Adrenal gland (tissue), 12 donors: ENCODE data around the gene NPFFR1. TPM values are rescaled to one million over a fixed set of nuclear protein-coding genes. Genes with fewer than 3 reads are reported as not detected.

ENCODE experiments used
- DNase-seq, 7 donors: peaks; one replicate each; pipeline ENCODE4 v3.0.0-alpha.2; 2019 to 2020
- H3K27ac ChIP-seq, 5 donors: fragments of 200-600 bp; sonication (generic) in 4 of 5; 1 replicate in 3 of 5; 2 replicates in 2 of 5; pipeline versions ENCODE4 v1.5.1 to v1.8.0; 2016 to 2020; ENCODE audit warnings: mild to moderate bottlenecking in 1 of 5
- H3K27me3 ChIP-seq: fragments of 200-600 bp; 2 replicates; pipeline ENCODE4 v1.8.0; 2021
- H3K36me3 ChIP-seq, 2 donors: fragments of 200-600 bp; replicated peaks in 1 of 2; 1 replicate in 1 of 2; 2 replicates in 1 of 2; pipeline versions ENCODE4 v1.5.1 to v1.8.0; 2018 to 2022
- H3K4me1 ChIP-seq, 2 donors: fragments of 200-600 bp; replicated peaks in 1 of 2; 1 replicate in 1 of 2; 2 replicates in 1 of 2; pipeline versions ENCODE4 v1.5.1 to v1.8.0; 2018 to 2021
- H3K4me3 ChIP-seq, 4 donors: fragments of 200-600 bp; sonication (generic) in 3 of 4; one replicate each; pipeline ENCODE4 v1.5.1; 2016 to 2018
- H3K9me3 ChIP-seq, 3 donors: fragments of 200-600 bp; sonication (generic) in 1 of 3; replicated peaks in 1 of 3; 1 replicate in 2 of 3; 2 replicates in 1 of 3; pipeline versions ENCODE4 v1.5.1 to v1.8.0; 2016 to 2021
- CTCF ChIP-seq, 6 experiments: fragments of 450-650 bp in 4 of 6; fragments of 200-600 bp in 2 of 6; sonication (generic) in 1 of 6; IDR thresholded peaks; 1 replicate in 5 of 6; 2 replicates in 1 of 6; pipeline versions ENCODE4 v1.5.1 to v1.8.0; 2016 to 2021; ENCODE audit warnings: antibody characterized with exemption in 6 of 6, mild to moderate bottlenecking in 2 of 6, moderate library complexity in 1 of 6
- POLR2A ChIP-seq, 2 donors: fragments of 450-650 bp; IDR thresholded peaks; one replicate each; pipeline ENCODE4 v1.6.1; 2017; ENCODE audit warnings: antibody characterized with exemption in 2 of 2, mild to moderate bottlenecking in 2 of 2, moderate library complexity in 1 of 2
- WGBS, 4 donors: extraction: QIAGEN DNeasy Blood & Tissue Kit in 2 of 4; methylation state at CpG; one replicate each; pipeline versions ENCODE4 v1.1.5 to v1.1.7; 2013 to 2017; 5-methylcytosine and 5-hydroxymethylcytosine counted together
- intact Hi-C, 2 donors: fragments of 100-400 bp; cut with DNase I; formaldehyde crosslinking; loops; one replicate each; pipeline versions ENCODE4 v1.14.1 to v1.15.0; 2022 to 2023
- polyA plus RNA-seq, 3 donors: library from polyadenylated mRNA; stranded (reverse); fragments of 200-250 nt in 2 of 3; fragments of 350-450 nt in 1 of 3; fragmentation: Illumina TruSeq in 1 of 3; extraction: RNeasy Lipid Tissue Mini Kit (QIAGEN cat#74804) in 1 of 3; gene quantifications; one replicate each; pipeline ENCODE4 v1.2.3, GENCODE V29; 2013 to 2014
- total RNA-seq, 9 donors: library from RNA; depleted of rRNA in 4 of 9; stranded (reverse); fragments of >200 nt in 4 of 9; fragments of 120-200 nt in 1 of 9; fragmentation: NEBNext Ultra II Directional in 1 of 9; extraction: Animal tissue kit (Norgen Biotek cat#: 25700) in 1 of 9; gene quantifications; one replicate each; pipeline versions ENCODE4 v1.1.0 to v1.2.4, GENCODE V29; 2013 to 2023
- donor health status: healthy with polysubstance abuse.
- donor health status: Bipolar disorder and iron deficiency.
- donor health status: DM: yes; HTN: yes; CAD: no.
- donor health status: DM: no; HTN: no; CAD: no.
- donor health status: DM: no; HTN: no; CAD: no.
- donor health status: DM: yes; HTN: yes; CAD: no.

NPFFR1 gene
- total and polyA plus RNA-seq, 12 donors, result under 0.01 to 0.24 (median 0.03) TPM; not detected in 7

GRCh38 chr10:70256463-70256862 is 27.3 kb downstream of the NPFFR1 start:
- intact Hi-C loops, result no loop called here
- H3K4me1 ChIP-seq, result no peaks in the 10 kb centered on the region
- no peaks in the 10 kb centered on the region for H3K36me3 ChIP-seq
- no peak overlapping the region for H3K27ac ChIP-seq
- H3K27me3 ChIP-seq, result peaks cover 16% of the 10 kb centered on the region
- no peaks in the 10 kb centered on the region for H3K9me3 ChIP-seq
- WGBS, 4 donors, result 83 to 93% (median 84%) methylated on average over 2 of the region's 2 CpGs
- no peak for DNase-seq
- no peak overlapping the region for H3K4me3 ChIP-seq
- no peak for TF ChIP-seq POLR2A (IDR thresholded peaks at IDR 0.05)
- TF ChIP-seq CTCF (IDR thresholded peaks at IDR 0.05), result no peak

GRCh38 chr10:70255329-70256299 is 28.2 kb downstream of the NPFFR1 start:
- Histone ChIP-seq H3K9me3 (no peaks in the 10 kb centered on the region), H3K27me3 (peaks cover 16% of the 10 kb centered on the region), H3K36me3 (no peaks in the 10 kb centered on the region), H3K27ac (no peak overlapping the region), H3K4me3 (no peak overlapping the region), H3K4me1 (no peaks in the 10 kb centered on the region)
- WGBS, 4 donors, result 13 to 36% (median 24%) methylated on average over 22 to 73 of the region's 73 CpGs
- peak in 3 of 7 donors; percentile 26 to 33 (median 33) for DNase-seq
- intact Hi-C loops, result no loop called here
- TF ChIP-seq POLR2A (IDR thresholded peaks at IDR 0.05) (no peak), CTCF (IDR thresholded peaks at IDR 0.05) (no peak)

DNA sequence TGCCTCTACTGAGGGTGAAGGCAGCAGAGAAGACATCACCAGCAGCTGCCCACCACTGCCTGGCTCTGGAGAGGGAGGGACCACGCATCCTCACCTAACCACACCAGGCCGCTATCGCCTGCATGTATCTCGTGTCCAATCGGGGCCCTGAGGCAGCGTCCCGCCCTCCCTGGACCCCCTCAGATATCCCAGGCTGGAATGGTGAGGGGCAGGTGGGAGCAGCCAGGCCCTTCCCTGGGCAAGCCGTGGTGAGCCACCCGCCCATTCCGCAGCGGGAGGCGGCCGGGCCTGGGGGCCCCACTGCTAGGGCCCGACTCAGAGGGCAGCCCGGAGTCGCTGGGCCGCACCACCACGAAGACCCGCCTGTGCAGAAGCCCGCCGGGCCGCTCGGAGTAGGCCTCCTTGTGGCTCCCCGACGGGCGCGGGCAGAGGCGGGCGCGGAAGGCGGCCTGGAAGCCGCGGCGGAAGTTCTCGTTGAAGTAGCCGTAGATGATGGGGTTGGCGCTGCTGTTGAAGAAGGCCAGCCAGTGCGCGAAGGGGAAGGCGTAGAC is 29.0 kb downstream of the NPFFR1 start:
- Histone ChIP-seq H3K4me3 (no peak overlapping the region), H3K4me1 (no peaks in the 10 kb centered on the region), H3K27me3 (peaks cover 16% of the 10 kb centered on the region), H3K36me3 (no peaks in the 10 kb centered on the region), H3K9me3 (no peaks in the 10 kb centered on the region), H3K27ac (no peak overlapping the region)
- intact Hi-C loops, result no loop called here
- 46 to 100% (median 52%) methylated on average over 7 to 40 of the region's 40 CpGs for WGBS, 4 donors
- no peak for TF ChIP-seq POLR2A (IDR thresholded peaks at IDR 0.05)
- no peak for TF ChIP-seq CTCF (IDR thresholded peaks at IDR 0.05)
- no peak for DNase-seq

GRCh38 chr10:70253878-70254765 is 29.7 kb downstream of the NPFFR1 start:
- Histone ChIP-seq H3K36me3 (no peaks in the 10 kb centered on the region), H3K27ac (no peak overlapping the region), H3K4me3 (no peak overlapping the region), H3K27me3 (peaks cover 16% of the 10 kb centered on the region), H3K9me3 (no peaks in the 10 kb centered on the region), H3K4me1 (no peaks in the 10 kb centered on the region)
- intact Hi-C loops, result no loop called here
- no peak for DNase-seq
- no peak for TF ChIP-seq POLR2A (IDR thresholded peaks at IDR 0.05)
- no peak for TF ChIP-seq CTCF (IDR thresholded peaks at IDR 0.05)
- 87 to 92% (median 90%) methylated on average over 14 of the region's 14 CpGs for WGBS, 4 donors
